ENCODE results near the gene COX20.

COX20 gene

DNA sequence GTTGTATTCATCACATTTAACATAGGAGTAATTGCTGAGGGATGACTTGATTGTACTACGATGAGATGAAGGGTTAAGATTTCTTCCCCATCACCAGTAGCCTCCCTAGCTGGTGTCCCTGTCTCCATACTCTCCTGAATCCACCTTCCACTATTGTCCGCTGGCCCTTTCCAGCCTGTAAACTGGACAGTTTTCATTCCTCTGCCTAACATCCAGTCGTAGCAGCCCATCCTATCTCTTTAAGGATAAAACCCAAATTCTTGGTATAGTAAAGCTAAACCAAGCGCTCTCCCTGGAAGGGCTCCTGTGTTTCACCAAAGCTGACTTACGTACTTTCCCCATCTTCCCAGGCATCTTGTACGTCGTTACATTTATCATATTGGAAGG is 670 bp downstream of the COX20 start:
- DNase-seq (ENCODE audit: insufficient read length, low spot score) (no peak), FAIRE-seq (peak; percentile 11)
- TF ChIP-seq, protein P1, sequence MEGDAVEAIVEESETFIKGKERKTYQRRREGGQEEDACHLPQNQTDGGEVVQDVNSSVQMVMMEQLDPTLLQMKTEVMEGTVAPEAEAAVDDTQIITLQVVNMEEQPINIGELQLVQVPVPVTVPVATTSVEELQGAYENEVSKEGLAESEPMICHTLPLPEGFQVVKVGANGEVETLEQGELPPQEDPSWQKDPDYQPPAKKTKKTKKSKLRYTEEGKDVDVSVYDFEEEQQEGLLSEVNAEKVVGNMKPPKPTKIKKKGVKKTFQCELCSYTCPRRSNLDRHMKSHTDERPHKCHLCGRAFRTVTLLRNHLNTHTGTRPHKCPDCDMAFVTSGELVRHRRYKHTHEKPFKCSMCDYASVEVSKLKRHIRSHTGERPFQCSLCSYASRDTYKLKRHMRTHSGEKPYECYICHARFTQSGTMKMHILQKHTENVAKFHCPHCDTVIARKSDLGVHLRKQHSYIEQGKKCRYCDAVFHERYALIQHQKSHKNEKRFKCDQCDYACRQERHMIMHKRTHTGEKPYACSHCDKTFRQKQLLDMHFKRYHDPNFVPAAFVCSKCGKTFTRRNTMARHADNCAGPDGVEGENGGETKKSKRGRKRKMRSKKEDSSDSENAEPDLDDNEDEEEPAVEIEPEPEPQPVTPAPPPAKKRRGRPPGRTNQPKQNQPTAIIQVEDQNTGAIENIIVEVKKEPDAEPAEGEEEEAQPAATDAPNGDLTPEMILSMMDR (IDR thresholded peaks at IDR 0.05; ENCODE audit: insufficient read depth, missing control alignments): no peak

DNA sequence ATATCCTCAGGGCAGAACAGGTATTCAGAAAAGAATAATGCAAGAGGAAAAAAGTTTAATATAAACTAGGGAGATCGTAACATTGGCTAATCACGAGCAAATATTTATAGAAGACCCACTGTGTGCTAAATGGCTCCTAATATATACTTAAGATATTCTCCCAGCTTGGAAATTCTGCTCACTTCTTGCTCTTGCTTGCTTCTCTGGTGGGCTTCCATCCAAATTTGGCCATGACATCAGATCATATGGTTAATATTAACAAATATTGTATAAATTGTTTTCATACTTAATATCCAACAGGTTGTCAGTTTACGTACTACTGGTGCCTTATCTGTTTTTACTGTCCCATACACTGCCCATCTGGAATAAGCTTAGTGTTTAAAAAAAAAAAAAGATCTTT is 1.1 kb downstream of the COX20 start:
- no peak for FAIRE-seq
- no peak for DNase-seq (ENCODE audit: insufficient read length, low spot score)
- TF ChIP-seq, protein P1 (IDR thresholded peaks at IDR 0.05; ENCODE audit: insufficient read depth, missing control alignments): no peak

DNA sequence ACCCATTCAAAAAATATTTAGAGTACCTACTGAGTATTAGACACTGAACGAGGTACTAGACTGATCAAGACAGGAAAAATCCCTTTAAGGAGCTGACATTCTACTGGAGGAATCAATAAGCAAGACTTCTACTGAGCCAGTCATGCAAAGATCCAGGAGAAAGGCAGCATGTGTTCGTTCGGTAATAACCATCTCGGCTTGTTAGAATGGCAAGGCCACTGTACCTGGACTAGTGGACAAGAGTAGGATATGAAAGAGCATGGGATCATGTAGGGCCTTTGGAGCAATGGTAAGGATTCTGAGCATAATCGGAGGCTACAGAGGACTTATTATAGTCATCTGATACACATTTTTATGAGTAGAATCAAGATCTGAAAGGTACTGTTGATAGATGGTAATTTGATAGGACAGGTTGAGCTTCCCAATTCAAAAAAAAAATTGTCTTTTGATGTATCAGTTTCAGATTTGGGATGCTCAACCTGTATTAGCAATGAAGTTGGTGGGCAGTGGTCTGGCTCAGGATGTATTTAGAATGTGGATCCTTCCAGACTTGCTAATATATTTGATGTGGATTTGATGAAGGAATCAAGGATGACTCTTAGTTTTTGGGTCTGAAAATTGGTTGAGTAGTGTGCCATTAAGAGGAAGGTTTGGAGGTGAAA is 2.3 kb downstream of the COX20 start:
- TF ChIP-seq, protein P1 (IDR thresholded peaks at IDR 0.05; ENCODE audit: insufficient read depth, missing control alignments): no peak
- DNase-seq (ENCODE audit: insufficient read length, low spot score) (no peak), FAIRE-seq (peak; percentile 29)

DNA sequence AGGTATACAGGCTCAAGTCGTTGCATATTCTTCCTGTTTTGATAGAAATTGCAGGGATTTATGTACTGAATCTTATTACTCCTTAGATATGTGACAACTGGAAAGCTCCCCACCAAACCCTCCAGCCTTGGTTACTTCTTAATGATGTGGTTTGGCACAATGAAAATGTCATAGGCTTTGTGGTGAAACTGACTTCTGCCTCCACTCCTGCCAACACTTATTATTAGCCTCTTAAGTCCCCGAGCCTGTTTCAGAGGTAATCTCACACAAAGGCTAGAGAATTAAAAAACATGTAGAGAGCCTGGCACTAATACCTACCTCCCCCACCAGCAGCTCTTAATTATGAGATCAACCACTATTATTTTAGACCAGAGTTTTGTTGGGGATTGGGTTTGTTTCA is 4.2 kb downstream of the COX20 start:
- no peak for FAIRE-seq
- TF ChIP-seq, protein P1 (IDR thresholded peaks at IDR 0.05; ENCODE audit: insufficient read depth, missing control alignments): no peak
- DNase-seq (ENCODE audit: insufficient read length, low spot score): no peak

DNA sequence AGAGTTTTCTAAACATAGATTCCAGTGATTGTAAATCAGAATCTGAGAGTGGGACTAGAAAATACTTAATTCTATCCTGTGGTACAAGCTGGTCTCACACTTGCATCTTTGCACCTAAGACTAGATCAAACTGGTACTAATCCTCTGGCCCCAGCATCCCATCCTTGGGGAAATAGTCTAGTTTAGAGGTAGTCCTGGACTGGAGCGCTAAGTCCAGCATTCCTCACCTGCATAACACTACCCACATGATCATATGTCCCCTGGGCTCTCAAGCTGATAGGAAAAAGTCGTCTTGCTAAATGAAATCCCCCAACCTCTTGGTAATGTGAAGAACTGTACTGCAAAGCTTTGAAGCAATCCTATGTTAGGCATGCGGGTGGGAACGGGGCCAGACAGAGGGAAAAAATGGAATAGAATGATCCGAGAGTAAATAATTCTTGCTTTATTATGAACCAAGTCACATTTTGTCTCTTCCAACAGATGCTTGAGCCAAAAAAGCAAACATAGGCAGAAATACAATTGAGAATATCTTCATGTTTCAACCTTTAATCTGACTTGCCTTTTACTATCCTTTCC is 4.8 kb downstream of the COX20 start:
- TF ChIP-seq, protein P1 (IDR thresholded peaks at IDR 0.05; ENCODE audit: insufficient read depth, missing control alignments): no peak
- no peak for DNase-seq (ENCODE audit: insufficient read length, low spot score)
- no peak for FAIRE-seq

DNA sequence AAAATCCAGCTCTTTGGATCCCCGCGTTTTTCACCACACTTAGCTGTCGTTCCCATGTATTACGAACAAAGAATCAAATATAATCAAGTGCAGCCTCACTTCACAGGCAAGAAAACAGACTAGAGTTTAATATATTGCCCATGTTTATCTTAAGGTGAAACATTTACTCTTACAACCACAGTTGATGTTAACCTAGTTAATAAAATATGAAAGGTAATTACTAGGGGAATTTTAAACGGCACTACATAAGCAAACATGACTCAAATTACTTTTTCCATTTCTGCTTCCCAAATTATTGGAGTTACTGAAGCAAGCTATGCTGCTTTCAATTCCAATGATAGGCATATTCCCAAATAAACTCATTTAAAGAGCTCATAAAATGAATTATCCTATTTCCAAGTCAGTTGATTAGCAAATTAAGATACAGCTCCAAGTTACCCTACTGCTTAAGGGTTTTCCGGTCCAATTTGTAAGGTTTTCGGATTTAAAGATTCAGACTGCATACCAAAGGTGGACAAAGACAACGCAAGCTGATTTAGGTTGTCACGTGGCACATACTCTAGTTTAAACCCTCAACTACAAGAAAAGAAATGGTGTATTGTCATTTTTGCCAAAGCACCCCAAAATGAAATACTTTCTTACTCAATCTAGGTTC is 5.9 kb downstream of the COX20 start:
- no peak for DNase-seq (ENCODE audit: insufficient read length, low spot score)
- TF ChIP-seq, protein P1 (IDR thresholded peaks at IDR 0.05; ENCODE audit: insufficient read depth, missing control alignments): no peak
- FAIRE-seq: no peak
